Measurements from ENCODE around the gene CATSPERD.

CATSPERD gene

DNA sequence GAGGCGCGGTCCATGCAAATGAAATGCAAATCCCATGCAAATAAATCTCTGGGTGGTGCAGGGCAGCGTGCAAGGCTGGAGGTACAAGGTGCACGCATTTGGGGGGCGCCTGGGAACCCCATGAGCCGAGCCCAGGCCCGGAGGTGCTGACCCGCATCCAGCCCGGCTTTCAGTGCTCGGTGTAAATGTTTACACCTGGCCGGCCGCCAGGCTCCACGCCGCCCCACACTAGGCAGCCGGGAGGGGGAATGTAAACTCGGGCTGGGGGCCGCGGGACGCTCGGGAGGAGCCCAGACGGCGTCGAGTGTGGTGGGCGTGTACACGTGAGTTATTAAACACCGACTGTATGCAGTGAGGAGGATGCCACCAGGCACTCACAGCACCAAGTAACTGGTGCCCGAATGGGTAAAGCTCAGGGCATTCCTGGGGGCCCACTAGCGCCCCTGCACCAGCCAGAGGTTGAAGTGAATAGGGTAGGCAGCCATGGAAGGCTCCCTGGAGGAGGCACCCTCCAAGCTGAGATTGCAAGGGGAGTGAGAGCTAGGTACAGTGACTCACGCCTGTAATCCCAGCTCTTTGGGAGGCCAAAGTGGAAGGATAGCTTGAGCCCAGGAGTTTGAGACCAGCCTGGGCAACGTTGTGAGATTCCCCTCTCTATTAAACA lies 101.9 kb downstream of the CATSPERD start:
- Histone ChIP-seq H4K12ac (ENCODE audit: low read depth, low read length) (no peak overlapping the region), H2BK12ac (ENCODE audit: low read length) (no peak overlapping the region), H3K79me1 (ENCODE audit: low read length) (no peaks in the 10 kb centered on the region), H3K4me1 (ENCODE audit: control insufficient read depth in 1 of 2, insufficient read depth in 2 of 2, low read length in 2 of 2) (peaks cover 0 to 3% of the 10 kb centered on the region in 2 experiments), H3K14ac (ENCODE audit: low read length) (no peak overlapping the region), H3K27me3 (ENCODE audit: insufficient read depth, low read length) (no peaks in the 10 kb centered on the region), H4K8ac (ENCODE audit: low read depth, low read length) (no peak overlapping the region), H2BK5ac (ENCODE audit: low read depth, low read length, poor library complexity) (no peak overlapping the region), H2AK5ac (ENCODE audit: low read length) (no peak overlapping the region), H3K4ac (ENCODE audit: low read depth, low read length) (no peak overlapping the region), H3K9ac (ENCODE audit: low read length) (no peak overlapping the region), H4K91ac (ENCODE audit: low read depth, low read length) (no peak overlapping the region), H3K23ac (ENCODE audit: low read length) (no peak overlapping the region), H3K18ac (ENCODE audit: low read length) (no peak overlapping the region), H2AFZ (ENCODE audit: insufficient read depth, low read length, poor library complexity) (no peak overlapping the region), H3K9me3 (ENCODE audit: insufficient read depth, low read depth, low read length) (peaks cover 3% of the 10 kb centered on the region), H3K4me3 (ENCODE audit: low read depth, low read length) (no peak overlapping the region), H3K27ac (ENCODE audit: low read depth, low read length) (no peak overlapping the region), H3K79me2 (ENCODE audit: control insufficient read depth, insufficient read depth, low read length, poor library complexity) (no peaks in the 10 kb centered on the region), H3K4me2 (ENCODE audit: low read length) (no peak overlapping the region), H2BK120ac (ENCODE audit: insufficient read depth, low read length, poor library complexity) (no peak overlapping the region), H3K36me3 (ENCODE audit: control insufficient read depth in 1 of 2, insufficient read depth in 2 of 2, low read length in 2 of 2) (no peaks in the 10 kb centered on the region)
- WGBS (ENCODE audit: extremely low coverage, insufficient coverage, insufficient read length) = no CpG with 5 or more reads among the region's 30 CpGs
- no peak for DNase-seq

DNA sequence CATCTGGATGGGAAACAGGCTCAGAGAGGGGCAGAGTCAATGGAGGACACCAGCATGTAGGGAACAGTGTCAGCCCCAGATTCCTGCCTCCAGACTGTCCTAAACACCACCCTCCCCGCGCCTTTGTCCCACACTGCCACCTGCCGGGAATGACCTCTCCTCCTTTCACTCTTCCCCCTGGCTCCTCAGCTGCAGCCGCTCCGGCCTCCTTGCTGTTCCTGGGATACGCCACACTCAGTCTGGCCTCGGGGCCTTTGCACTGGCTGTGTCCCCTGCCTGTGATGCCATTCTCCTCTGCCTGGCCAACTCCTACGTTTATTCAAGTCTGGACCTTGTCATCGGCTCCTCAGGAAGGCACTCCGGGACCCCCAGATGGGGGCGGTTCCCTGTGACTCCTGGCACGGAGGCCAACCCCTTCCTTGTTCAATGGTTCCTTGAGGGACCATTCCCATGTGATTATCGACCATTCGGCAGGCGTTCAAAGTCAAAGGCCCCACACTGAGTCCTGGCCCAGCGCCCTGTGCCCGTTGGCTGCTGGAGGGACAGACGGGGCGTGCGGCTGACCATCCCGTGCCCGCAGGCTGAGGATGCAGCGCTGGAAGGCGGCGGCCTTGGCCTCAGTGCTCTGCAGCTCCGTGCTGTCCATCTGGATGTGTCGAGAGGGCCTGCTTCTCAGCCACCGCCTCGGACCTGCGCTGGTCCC lies 103.3 kb downstream of the CATSPERD start:
- Histone ChIP-seq H3K4ac (ENCODE audit: low read depth, low read length) (no peak overlapping the region), H3K27ac (ENCODE audit: low read depth, low read length) (no peak overlapping the region), H3K9ac (ENCODE audit: low read length) (no peak overlapping the region), H3K79me1 (ENCODE audit: low read length) (peaks cover 8% of the 10 kb centered on the region), H3K14ac (ENCODE audit: low read length) (no peak overlapping the region), H3K79me2 (ENCODE audit: control insufficient read depth, insufficient read depth, low read length, poor library complexity) (peaks cover 4% of the 10 kb centered on the region), H4K91ac (ENCODE audit: low read depth, low read length) (no peak overlapping the region), H3K36me3 (ENCODE audit: control insufficient read depth in 1 of 2, insufficient read depth in 2 of 2, low read length in 2 of 2) (no peaks in the 10 kb centered on the region), H4K8ac (ENCODE audit: low read depth, low read length) (no peak overlapping the region), H3K4me2 (ENCODE audit: low read length) (no peak overlapping the region), H2AK5ac (ENCODE audit: low read length) (no peak overlapping the region), H2BK120ac (ENCODE audit: insufficient read depth, low read length, poor library complexity) (no peak overlapping the region), H3K4me3 (ENCODE audit: low read depth, low read length) (no peak overlapping the region), H2BK5ac (ENCODE audit: low read depth, low read length, poor library complexity) (no peak overlapping the region), H4K12ac (ENCODE audit: low read depth, low read length) (no peak overlapping the region), H2AFZ (ENCODE audit: insufficient read depth, low read length, poor library complexity) (no peak overlapping the region), H3K9me3 (ENCODE audit: insufficient read depth, low read depth, low read length) (peaks cover 3% of the 10 kb centered on the region), H3K18ac (ENCODE audit: low read length) (no peak overlapping the region), H3K23ac (ENCODE audit: low read length) (no peak overlapping the region), H3K4me1 (ENCODE audit: control insufficient read depth in 1 of 2, insufficient read depth in 2 of 2, low read length in 2 of 2) (peaks cover 5% of the 10 kb centered on the region in 2 experiments), H3K27me3 (ENCODE audit: insufficient read depth, low read length) (no peaks in the 10 kb centered on the region), H2BK12ac (ENCODE audit: low read length) (no peak overlapping the region)
- DNase-seq = peak; percentile 52 to 70
- WGBS (ENCODE audit: extremely low coverage, insufficient coverage, insufficient read length) = no CpG with 5 or more reads among the region's 30 CpGs

- H3K36me3 ChIP-seq (ENCODE audit: control insufficient read depth in 1 of 2, insufficient read depth in 2 of 2, low read length in 2 of 2) = no peaks in the 10 kb centered on the region
- H3K27me3 ChIP-seq (ENCODE audit: insufficient read depth, low read length) = no peaks in the 10 kb centered on the region
- H4K12ac ChIP-seq (ENCODE audit: low read depth, low read length) = no peak overlapping the region
- no peak overlapping the region for H3K14ac ChIP-seq (ENCODE audit: low read length)
- H4K91ac ChIP-seq (ENCODE audit: low read depth, low read length) = no peak overlapping the region
- H3K23ac ChIP-seq (ENCODE audit: low read length) = no peak overlapping the region
- no peak overlapping the region for H2BK12ac ChIP-seq (ENCODE audit: low read length)
- peaks cover 3% of the 10 kb centered on the region for H3K9me3 ChIP-seq (ENCODE audit: insufficient read depth, low read depth, low read length)
- H3K4me2 ChIP-seq (ENCODE audit: low read length) = no peak overlapping the region
- DNase-seq = no peak
- H2AFZ ChIP-seq (ENCODE audit: insufficient read depth, low read length, poor library complexity) = no peak overlapping the region
- peaks cover 15% of the 10 kb centered on the region for H3K79me1 ChIP-seq (ENCODE audit: low read length)
- no peak overlapping the region for H2AK5ac ChIP-seq (ENCODE audit: low read length)
- peaks cover 4% of the 10 kb centered on the region for H3K79me2 ChIP-seq (ENCODE audit: control insufficient read depth, insufficient read depth, low read length, poor library complexity)
- no peak overlapping the region for H3K4me3 ChIP-seq (ENCODE audit: low read depth, low read length)
- peaks cover 11 to 13% of the 10 kb centered on the region in 2 experiments for H3K4me1 ChIP-seq (ENCODE audit: control insufficient read depth in 1 of 2, insufficient read depth in 2 of 2, low read length in 2 of 2)
- H2BK5ac ChIP-seq (ENCODE audit: low read depth, low read length, poor library complexity) = no peak overlapping the region
- H4K8ac ChIP-seq (ENCODE audit: low read depth, low read length) = no peak overlapping the region
- no CpG with 5 or more reads among the region's 10 CpGs for WGBS (ENCODE audit: extremely low coverage, insufficient coverage, insufficient read length)
- H3K4ac ChIP-seq (ENCODE audit: low read depth, low read length) = no peak overlapping the region
- H3K18ac ChIP-seq (ENCODE audit: low read length) = no peak overlapping the region
- no peak overlapping the region for H3K9ac ChIP-seq (ENCODE audit: low read length)
- H3K27ac ChIP-seq (ENCODE audit: low read depth, low read length) = no peak overlapping the region
- H2BK120ac ChIP-seq (ENCODE audit: insufficient read depth, low read length, poor library complexity) = no peak overlapping the region
Measured at GRCh38 chr19:5824751-5825150, 104.3 kb downstream of the CATSPERD start.

GRCh38 chr19:5825178-5825577 lies 104.7 kb downstream of the CATSPERD start:
- no peaks in the 10 kb centered on the region for H3K27me3 ChIP-seq (ENCODE audit: insufficient read depth, low read length)
- no peak overlapping the region for H3K27ac ChIP-seq (ENCODE audit: low read depth, low read length)
- H3K18ac ChIP-seq (ENCODE audit: low read length) = no peak overlapping the region
- no peak overlapping the region for H2BK12ac ChIP-seq (ENCODE audit: low read length)
- H4K91ac ChIP-seq (ENCODE audit: low read depth, low read length) = no peak overlapping the region
- no peak overlapping the region for H3K4me2 ChIP-seq (ENCODE audit: low read length)
- H3K79me1 ChIP-seq (ENCODE audit: low read length) = peaks cover 15% of the 10 kb centered on the region
- no peak overlapping the region for H3K4me3 ChIP-seq (ENCODE audit: low read depth, low read length)
- H3K23ac ChIP-seq (ENCODE audit: low read length) = no peak overlapping the region
- H4K8ac ChIP-seq (ENCODE audit: low read depth, low read length) = no peak overlapping the region
- no peaks in the 10 kb centered on the region for H3K36me3 ChIP-seq (ENCODE audit: control insufficient read depth in 1 of 2, insufficient read depth in 2 of 2, low read length in 2 of 2)
- no peak overlapping the region for H2BK120ac ChIP-seq (ENCODE audit: insufficient read depth, low read length, poor library complexity)
- no peak overlapping the region for H3K14ac ChIP-seq (ENCODE audit: low read length)
- no peak for DNase-seq
- peaks cover 11 to 17% of the 10 kb centered on the region in 2 experiments for H3K4me1 ChIP-seq (ENCODE audit: control insufficient read depth in 1 of 2, insufficient read depth in 2 of 2, low read length in 2 of 2)
- H4K12ac ChIP-seq (ENCODE audit: low read depth, low read length) = no peak overlapping the region
- no peak overlapping the region for H2BK5ac ChIP-seq (ENCODE audit: low read depth, low read length, poor library complexity)
- H3K9ac ChIP-seq (ENCODE audit: low read length) = no peak overlapping the region
- no peak overlapping the region for H3K4ac ChIP-seq (ENCODE audit: low read depth, low read length)
- H3K79me2 ChIP-seq (ENCODE audit: control insufficient read depth, insufficient read depth, low read length, poor library complexity) = peaks cover 4% of the 10 kb centered on the region
- H2AK5ac ChIP-seq (ENCODE audit: low read length) = no peak overlapping the region
- H2AFZ ChIP-seq (ENCODE audit: insufficient read depth, low read length, poor library complexity) = no peak overlapping the region
- WGBS (ENCODE audit: extremely low coverage, insufficient coverage, insufficient read length) = no CpG with 5 or more reads among the region's 21 CpGs
- peaks cover 3% of the 10 kb centered on the region for H3K9me3 ChIP-seq (ENCODE audit: insufficient read depth, low read depth, low read length)

Measured in trophoblast cell (in vitro differentiated cells and primary cell).